ENCODE measurements around the gene ZNF112. TPM values are rescaled to one million over a fixed set of nuclear protein-coding genes. Genes with fewer than 3 reads are reported as not detected.

The ZNF112 gene
- total and polyA plus RNA-seq, 2 experiments from 2014 or later: 2.6 to 8.8 TPM

DNA sequence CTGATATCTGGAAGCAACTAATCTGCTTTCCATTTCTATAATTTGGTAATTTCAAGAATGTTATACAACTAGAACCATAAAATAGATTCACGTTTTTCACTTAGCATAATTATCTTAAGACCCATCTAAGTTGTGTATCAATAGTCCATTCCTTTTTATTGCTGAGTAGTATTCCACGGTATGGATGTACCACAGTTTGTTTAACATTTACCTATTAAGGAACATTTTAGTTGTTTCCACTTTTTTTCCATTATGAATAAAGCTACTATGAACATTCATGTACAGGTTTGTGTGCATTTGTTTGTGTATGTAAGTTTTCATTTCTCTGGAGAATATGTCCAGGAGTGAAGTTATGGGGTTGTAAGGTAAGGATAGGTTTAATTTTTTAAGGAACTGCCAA lies 18.3 kb upstream of the ZNF112 start:
- no peak overlapping the region for H3K4me3 ChIP-seq
- no peak overlapping the region for H3K4me2 ChIP-seq
- no peak overlapping the region for H2AFZ ChIP-seq
- no peak for DNase-seq (ENCODE audit: low spot score)
- H3K79me2 ChIP-seq: no peaks in the 10 kb centered on the region
- no peaks in the 10 kb centered on the region for H3K9me2 ChIP-seq (replicated peaks; ENCODE audit: insufficient read depth)
- H3K27me3 ChIP-seq: no peaks in the 10 kb centered on the region
- no peaks in the 10 kb centered on the region for H3K36me3 ChIP-seq (replicated peaks; ENCODE audit: insufficient read depth, low read depth)
- H3K4me1 ChIP-seq (ENCODE audit: insufficient read depth): no peaks in the 10 kb centered on the region
- peaks cover 4% of the 10 kb centered on the region for H3K9me3 ChIP-seq (ENCODE audit: low read depth)
- H4K20me1 ChIP-seq (ENCODE audit: insufficient read depth, poor library complexity, severe bottlenecking): no peaks in the 10 kb centered on the region
- no peak overlapping the region for H3K27ac ChIP-seq
- WGBS (ENCODE audit: low lambda C conversion rate, missing lambda C conversion rate): 55% methylated on average over 2 of the region's 2 CpGs
- no peak for TF ChIP-seq EZH2phosphoT487 (IDR thresholded peaks at IDR 0.05; ENCODE audit: low read depth, severe bottlenecking, unreplicated experiment)
- no peak for TF ChIP-seq CTCF (IDR thresholded peaks at IDR 0.05; ENCODE audit: poor library complexity)

DNA sequence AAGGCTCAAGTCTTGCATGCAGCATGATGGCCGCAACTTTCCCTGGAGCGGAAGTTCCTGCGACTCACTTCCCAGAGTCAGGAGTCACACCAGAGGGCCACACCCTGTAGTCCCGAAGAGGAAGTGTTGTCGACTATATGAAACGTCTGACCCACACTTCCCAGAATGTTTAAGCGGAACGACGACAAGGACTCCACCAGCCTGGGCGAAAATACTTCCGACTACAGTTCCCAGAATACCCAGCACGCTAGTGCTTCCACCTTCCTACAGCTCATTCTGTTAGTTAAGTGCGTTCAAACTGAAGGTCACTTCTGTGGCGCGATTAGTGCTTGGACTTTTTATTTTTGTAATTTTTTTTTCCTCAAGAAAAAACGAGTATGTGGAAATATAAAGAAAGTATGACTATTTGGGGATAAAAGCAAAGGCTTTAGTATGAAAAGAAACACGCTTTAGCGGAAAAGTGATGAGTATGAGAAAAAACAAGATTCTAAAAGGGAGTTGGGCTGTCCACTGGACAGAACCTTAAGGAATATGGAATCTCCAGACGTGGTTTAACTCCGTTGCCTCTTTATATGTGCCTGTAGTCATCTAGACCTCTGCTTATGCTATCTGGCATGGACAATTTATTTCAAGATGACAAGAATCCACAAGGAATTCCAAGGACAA lies 15.5 kb upstream of the ZNF112 start:
- H3K4me3 ChIP-seq: no peak overlapping the region

GRCh38 chr19:44367024-44367423 lies 10.5 kb upstream of the ZNF112 start:
- DNase-seq (ENCODE audit: low spot score): no peak
- Histone ChIP-seq H4K20me1 (ENCODE audit: insufficient read depth, poor library complexity, severe bottlenecking) (no peaks in the 10 kb centered on the region), H3K27me3 (no peaks in the 10 kb centered on the region), H2AFZ (no peak overlapping the region), H3K4me3 (no peak overlapping the region), H3K4me1 (ENCODE audit: insufficient read depth) (no peaks in the 10 kb centered on the region), H3K9me2 (replicated peaks; ENCODE audit: insufficient read depth) (no peaks in the 10 kb centered on the region), H3K27ac (no peak overlapping the region), H3K36me3 (replicated peaks; ENCODE audit: insufficient read depth, low read depth) (no peaks in the 10 kb centered on the region), H3K4me2 (no peak overlapping the region), H3K9me3 (ENCODE audit: low read depth) (no peaks in the 10 kb centered on the region), H3K79me2 (no peaks in the 10 kb centered on the region)
- WGBS (ENCODE audit: low lambda C conversion rate, missing lambda C conversion rate): 94% methylated on average over 17 of the region's 17 CpGs
- TF ChIP-seq EZH2 (IDR thresholded peaks at IDR 0.05; ENCODE audit: borderline replicate concordance): no peak
- TF ChIP-seq CTCF (IDR thresholded peaks at IDR 0.05; ENCODE audit: poor library complexity): no peak
- TF ChIP-seq EZH2phosphoT487 (IDR thresholded peaks at IDR 0.05; ENCODE audit: low read depth, severe bottlenecking, unreplicated experiment): no peak

More for the DNA sequence above, 15.5 kb upstream of the ZNF112 start:
- TF ChIP-seq EZH2 (IDR thresholded peaks at IDR 0.05; ENCODE audit: borderline replicate concordance) (no peak), EZH2phosphoT487 (IDR thresholded peaks at IDR 0.05; ENCODE audit: low read depth, severe bottlenecking, unreplicated experiment) (no peak), CTCF (IDR thresholded peaks at IDR 0.05; ENCODE audit: poor library complexity) (no peak)
- no peak for DNase-seq (ENCODE audit: low spot score)
- Histone ChIP-seq H3K9me2 (replicated peaks; ENCODE audit: insufficient read depth) (no peaks in the 10 kb centered on the region), H2AFZ (no peak overlapping the region), H3K9me3 (ENCODE audit: low read depth) (peaks cover 4% of the 10 kb centered on the region), H3K27ac (no peak overlapping the region), H3K4me2 (no peak overlapping the region), H3K79me2 (no peaks in the 10 kb centered on the region), H3K27me3 (no peaks in the 10 kb centered on the region), H4K20me1 (ENCODE audit: insufficient read depth, poor library complexity, severe bottlenecking) (no peaks in the 10 kb centered on the region), H3K36me3 (replicated peaks; ENCODE audit: insufficient read depth, low read depth) (no peaks in the 10 kb centered on the region), H3K4me1 (ENCODE audit: insufficient read depth) (no peaks in the 10 kb centered on the region)
- 87% methylated on average over 20 of the region's 20 CpGs for WGBS (ENCODE audit: low lambda C conversion rate, missing lambda C conversion rate)

Data from hepatocyte (in vitro differentiated cells).